Peyer's patch (tissue), 4 donors: ENCODE measurements around the gene TATDN2. TPM values are rescaled to one million over a fixed set of nuclear protein-coding genes. Genes with fewer than 3 reads are reported as not detected.

Source experiments
- DNase-seq, 3 donors: peaks; one replicate each; pipeline ENCODE4 v3.0.0-alpha.2; 2017 to 2019
- H3K27ac ChIP-seq, 4 donors: fragments of 200-600 bp; sonication (generic); one replicate each; pipeline ENCODE4 v1.5.1; 2016 to 2019
- H3K27me3 ChIP-seq, 2 donors: fragments of 200-600 bp; sonication (generic); one replicate each; pipeline ENCODE4 v1.5.1; 2019
- H3K36me3 ChIP-seq, 3 donors: fragments of 200-600 bp; sonication (generic); one replicate each; pipeline ENCODE4 v1.5.1; 2016 to 2019
- H3K4me1 ChIP-seq, 4 donors: fragments of 200-600 bp; sonication (generic); one replicate each; pipeline ENCODE4 v1.5.1; 2016 to 2019
- H3K4me3 ChIP-seq, 4 donors: fragments of 200-600 bp; sonication (generic); 1 replicate in 3 of 4; 2 replicates in 1 of 4; pipeline ENCODE4 v1.5.1; 2016 to 2019; ENCODE audit warnings: mild to moderate bottlenecking in 1 of 4
- H3K9me3 ChIP-seq, 4 donors: fragments of 200-600 bp; sonication (generic); one replicate each; pipeline ENCODE4 v1.5.1; 2016 to 2019; ENCODE audit warnings: mild to moderate bottlenecking in 1 of 4
- CTCF ChIP-seq, 6 experiments: fragments of 450-650 bp in 4 of 6; fragments of 200-600 bp in 2 of 6; sonication (generic) in 1 of 6; IDR thresholded peaks; one replicate each; pipeline ENCODE4 v1.5.1; 2017 to 2019; ENCODE audit warnings: antibody characterized with exemption in 6 of 6, mild to moderate bottlenecking in 3 of 6, moderate library complexity in 1 of 6
- POLR2A ChIP-seq, 2 donors: fragments of 450-650 bp; IDR thresholded peaks; one replicate each; pipeline ENCODE4 v1.5.1; 2017; ENCODE audit warnings: antibody characterized with exemption in 2 of 2, mild to moderate bottlenecking in 2 of 2, moderate library complexity in 2 of 2
- total RNA-seq, 4 donors: library from RNA; depleted of rRNA; stranded (reverse); fragments of >200 nt; gene quantifications; one replicate each; pipeline ENCODE4 v1.1.0, GENCODE V29; 2016

TATDN2 gene
- total RNA-seq, 4 donors from 2014 or later, result 30.3 to 52.8 (median 36.9) TPM

- Histone ChIP-seq H3K36me3 (no peaks in the 10 kb centered on the region), H3K4me1 (peaks cover 0 to 3% (median 0%) of the 10 kb centered on the region in 4 donors), H3K27ac (peak overlapping the region; percentile 42 to 67 (median 56)), H3K27me3 (no peaks in the 10 kb centered on the region), H3K9me3 (peaks cover 0 to 9% (median 0%) of the 10 kb centered on the region in 4 donors), H3K4me3 (no peak overlapping the region)
- DNase-seq, result peak in 2 of 3 donors; percentile 76 to 88
- TF ChIP-seq POLR2A (IDR thresholded peaks at IDR 0.05), result no peak
- no peak for TF ChIP-seq CTCF (IDR thresholded peaks at IDR 0.05)
These were observed 5.8 kb upstream of the TATDN2 start for GRCh38 chr3:10242182-10243065.

GRCh38 chr3:10244009-10244408, 4.2 kb upstream of the TATDN2 start:
- Histone ChIP-seq H3K4me1 (peaks cover 0 to 6% (median 2%) of the 10 kb centered on the region in 4 donors), H3K27ac (no peak overlapping the region), H3K27me3 (no peaks in the 10 kb centered on the region), H3K36me3 (no peaks in the 10 kb centered on the region), H3K4me3 (no peak overlapping the region), H3K9me3 (peaks cover 0 to 9% (median 0%) of the 10 kb centered on the region in 4 donors)
- TF ChIP-seq POLR2A (IDR thresholded peaks at IDR 0.05) (no peak), CTCF (IDR thresholded peaks at IDR 0.05) (no peak)
- DNase-seq, result peak in 1 of 3 donors; percentile 41

GRCh38 chr3:10245081-10245712, 3.1 kb upstream of the TATDN2 start:
- DNase-seq, result no peak
- peaks cover 0 to 9% (median 0%) of the 10 kb centered on the region in 4 donors for H3K9me3 ChIP-seq
- H3K27me3 ChIP-seq, result no peaks in the 10 kb centered on the region
- no peaks in the 10 kb centered on the region for H3K36me3 ChIP-seq
- no peak for TF ChIP-seq POLR2A (IDR thresholded peaks at IDR 0.05)
- TF ChIP-seq CTCF (IDR thresholded peaks at IDR 0.05), result no peak
- H3K4me3 ChIP-seq, result no peak overlapping the region
- no peak overlapping the region for H3K27ac ChIP-seq
- H3K4me1 ChIP-seq, result peaks cover 0 to 17% (median 5%) of the 10 kb centered on the region in 4 donors

DNA sequence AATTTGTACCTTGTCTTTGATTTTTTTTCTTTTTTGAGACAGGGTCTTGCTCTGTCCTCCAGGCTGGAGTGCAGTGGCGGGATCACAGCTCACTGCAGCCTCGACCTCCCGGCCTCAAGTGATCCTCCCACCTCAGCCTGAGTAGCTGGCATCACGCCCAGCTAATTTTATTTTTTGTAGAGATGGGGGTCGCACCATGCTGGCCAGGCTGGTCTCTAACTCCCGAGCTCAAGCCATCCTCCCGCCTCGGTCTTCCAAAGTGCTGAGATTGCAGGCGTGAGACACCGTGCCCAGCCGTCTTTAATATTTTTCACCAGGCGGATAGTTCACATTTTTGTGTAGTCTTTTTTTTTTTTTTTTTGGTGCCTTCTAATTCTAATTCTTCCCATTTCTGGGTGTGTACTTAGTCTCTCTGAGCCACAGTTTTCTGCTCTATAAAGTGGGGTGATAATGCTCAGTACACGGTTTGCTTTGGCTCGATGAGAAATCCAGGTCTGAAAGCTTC, 528 bp upstream of the TATDN2 start:
- Histone ChIP-seq H3K9me3 (peaks cover 0 to 9% (median 0%) of the 10 kb centered on the region in 4 donors), H3K4me3 (peak overlapping the region; percentile 90 to 99 (median 95)), H3K36me3 (peaks cover 0 to 16% (median 0%) of the 10 kb centered on the region in 3 donors), H3K4me1 (peaks cover 0 to 33% (median 6%) of the 10 kb centered on the region in 4 donors), H3K27me3 (no peaks in the 10 kb centered on the region), H3K27ac (peak overlapping the region; percentile 91 to 99 (median 94))
- TF ChIP-seq POLR2A (IDR thresholded peaks at IDR 0.05) (no peak), CTCF (IDR thresholded peaks at IDR 0.05) (no peak)
- peak in 1 of 3 donors; percentile 45 for DNase-seq

DNA sequence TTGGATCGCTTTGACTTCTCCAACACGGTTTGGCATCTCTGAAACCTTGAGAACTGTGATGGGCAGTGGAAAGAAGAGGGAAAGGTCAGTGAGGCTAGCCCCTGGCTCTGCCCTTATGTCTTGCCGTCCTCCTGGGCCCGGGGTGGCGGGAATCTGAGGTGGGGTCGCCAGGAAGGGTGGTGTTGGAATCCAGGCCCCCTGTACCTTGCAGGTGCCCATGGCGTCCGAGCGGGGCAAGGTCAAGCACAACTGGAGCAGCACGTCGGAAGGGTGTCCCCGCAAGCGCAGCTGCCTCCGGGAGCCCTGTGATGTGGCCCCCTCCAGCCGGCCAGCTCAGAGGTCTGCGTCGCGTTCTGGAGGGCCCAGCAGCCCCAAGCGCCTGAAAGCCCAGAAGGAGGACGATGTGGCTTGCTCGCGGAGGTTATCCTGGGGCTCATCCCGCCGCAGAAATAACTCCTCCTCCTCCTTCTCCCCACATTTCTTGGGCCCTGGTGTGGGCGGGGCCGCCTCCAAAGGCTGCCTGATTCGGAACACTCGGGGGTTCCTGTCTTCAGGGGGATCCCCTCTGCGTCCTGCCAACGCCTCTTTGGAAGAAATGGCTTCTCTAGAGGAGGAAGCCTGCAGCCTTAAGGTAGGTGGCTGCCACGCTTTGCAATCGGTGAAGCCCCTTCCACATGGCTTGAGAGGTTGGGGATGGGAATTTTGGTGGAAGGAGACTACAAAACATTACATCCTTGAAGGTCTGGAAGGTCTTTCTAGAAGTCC, 907 bp downstream of the TATDN2 start:
- H3K4me1 ChIP-seq, result peaks cover 0 to 33% (median 8%) of the 10 kb centered on the region in 4 donors

More for the DNA sequence above, 907 bp downstream of the TATDN2 start:
- Histone ChIP-seq H3K27me3 (no peaks in the 10 kb centered on the region), H3K9me3 (peaks cover 0 to 9% (median 0%) of the 10 kb centered on the region in 4 donors), H3K27ac (peak overlapping the region; percentile 91 to 99 (median 94)), H3K36me3 (peaks cover 0 to 29% (median 0%) of the 10 kb centered on the region in 3 donors), H3K4me3 (peak overlapping the region; percentile 90 to 99 (median 95))
- TF ChIP-seq POLR2A (IDR thresholded peaks at IDR 0.05) (no peak), CTCF (IDR thresholded peaks at IDR 0.05) (no peak)
- peak; percentile 58 to 71 (median 61) for DNase-seq
